Left renal pelvis (tissue), 4 donors: ENCODE results near the gene MGME1. TPM values are rescaled to one million over a fixed set of nuclear protein-coding genes. Genes with fewer than 3 reads are reported as not detected.
"Not testable (repeated sequence)": the region's sequence is repeated elsewhere in the genome, so short reads cannot be mapped to it uniquely, and the experiment has no call there.

Source experiments
- DNase-seq, 4 donors: peaks; one replicate each; pipeline ENCODE4 v3.0.0-alpha.2; 2013; ENCODE audit warnings: low read depth in 4 of 4, low spot score in 3 of 4
- polyA plus RNA-seq, 4 donors: library from polyadenylated mRNA; unstranded; fragments of 120-200 nt; gene quantifications; one replicate each; pipeline ENCODE4 v1.2.1, GENCODE V29; 2013; ENCODE audit not compliant: insufficient read length in 4 of 4

The MGME1 gene
- polyA plus RNA-seq, 4 donors, result 25.5 to 47.5 (median 41.9) TPM

GRCh38 chr20:17958373-17959256 lies 10.2 kb upstream of the MGME1 start:
- DNase-seq, result no peak

GRCh38 chr20:17959257-17959627 lies 9.6 kb upstream of the MGME1 start:
- no peak for DNase-seq

GRCh38 chr20:17960400-17960885 lies 8.4 kb upstream of the MGME1 start:
- not testable (repeated sequence) for DNase-seq

GRCh38 chr20:17960927-17961586 lies 7.8 kb upstream of the MGME1 start:
- DNase-seq, result no peak

GRCh38 chr20:17961587-17961940 lies 7.3 kb upstream of the MGME1 start:
- DNase-seq, result no peak

- DNase-seq, result no peak
Observed at GRCh38 chr20:17963114-17963897, 5.5 kb upstream of the MGME1 start.

- DNase-seq, result no peak
Observed at GRCh38 chr20:17964073-17964472, 4.7 kb upstream of the MGME1 start.

GRCh38 chr20:17964632-17965031 lies 4.2 kb upstream of the MGME1 start:
- no peak for DNase-seq

GRCh38 chr20:17965042-17965697 lies 3.6 kb upstream of the MGME1 start:
- DNase-seq, result no peak

- DNase-seq, result no peak
Observed at GRCh38 chr20:17966432-17967310, 2.1 kb upstream of the MGME1 start.

- no peak for DNase-seq
Observed at GRCh38 chr20:17967521-17968365, 1.1 kb upstream of the MGME1 start.

- DNase-seq, result no peak
Observed at GRCh38 chr20:17969278-17969883, 563 bp downstream of the MGME1 start.

GRCh38 chr20:17969884-17970409 lies 1.1 kb downstream of the MGME1 start:
- no peak for DNase-seq

GRCh38 chr20:17971300-17972013 lies 2.6 kb downstream of the MGME1 start:
- DNase-seq, result no peak

GRCh38 chr20:17972121-17972520 lies 3.3 kb downstream of the MGME1 start:
- no peak for DNase-seq

- no peak for DNase-seq
Observed at GRCh38 chr20:17976305-17976704, 7.5 kb downstream of the MGME1 start.

- no peak for DNase-seq
Observed at GRCh38 chr20:17985388-17986018, 16.7 kb downstream of the MGME1 start.
